ENCODE measurements around the gene NAGS.
"Not testable (repeated sequence)": the region's sequence is repeated elsewhere in the genome, so short reads cannot be mapped to it uniquely, and the experiment has no call there.

Gene NAGS, protein sequence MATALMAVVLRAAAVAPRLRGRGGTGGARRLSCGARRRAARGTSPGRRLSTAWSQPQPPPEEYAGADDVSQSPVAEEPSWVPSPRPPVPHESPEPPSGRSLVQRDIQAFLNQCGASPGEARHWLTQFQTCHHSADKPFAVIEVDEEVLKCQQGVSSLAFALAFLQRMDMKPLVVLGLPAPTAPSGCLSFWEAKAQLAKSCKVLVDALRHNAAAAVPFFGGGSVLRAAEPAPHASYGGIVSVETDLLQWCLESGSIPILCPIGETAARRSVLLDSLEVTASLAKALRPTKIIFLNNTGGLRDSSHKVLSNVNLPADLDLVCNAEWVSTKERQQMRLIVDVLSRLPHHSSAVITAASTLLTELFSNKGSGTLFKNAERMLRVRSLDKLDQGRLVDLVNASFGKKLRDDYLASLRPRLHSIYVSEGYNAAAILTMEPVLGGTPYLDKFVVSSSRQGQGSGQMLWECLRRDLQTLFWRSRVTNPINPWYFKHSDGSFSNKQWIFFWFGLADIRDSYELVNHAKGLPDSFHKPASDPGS

DNA sequence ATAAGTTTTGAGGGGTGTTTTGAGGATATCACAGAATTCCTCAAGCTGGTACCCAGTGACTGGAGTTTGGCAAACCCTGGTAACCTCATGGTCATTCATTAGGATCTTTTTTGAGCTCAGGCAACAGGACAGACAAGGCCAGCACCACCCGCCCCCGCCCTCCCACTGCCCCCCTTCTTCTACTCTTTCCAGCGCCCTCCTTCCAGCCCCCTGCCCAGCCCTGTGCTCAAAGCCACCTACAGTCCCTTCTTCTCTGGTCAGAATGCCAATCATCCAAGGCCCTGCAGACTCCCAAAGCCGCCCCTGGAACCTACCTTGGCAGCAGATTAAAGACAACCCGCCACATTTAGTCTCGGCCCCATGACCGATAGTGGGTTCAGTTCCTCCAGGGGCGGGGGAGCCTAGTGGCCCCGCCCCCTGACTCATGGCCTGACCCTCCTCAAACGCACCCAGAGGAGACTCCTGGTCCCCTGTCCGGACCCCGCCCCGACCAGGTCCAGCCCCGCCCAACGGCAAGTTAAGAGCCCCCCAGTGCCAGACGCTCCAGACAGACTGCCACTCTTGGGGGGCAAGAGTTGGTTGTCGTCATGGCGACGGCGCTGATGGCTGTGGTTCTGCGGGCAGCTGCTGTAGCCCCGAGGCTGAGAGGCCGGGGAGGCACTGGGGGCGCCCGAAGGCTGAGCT lies at the start of gene NAGS:
TSS of gene NAGS (plus strand) at position 546 of the 684 bp plus-strand sequence. CDS start at position 588, 42 bp downstream.
- Histone ChIP-seq H3K27ac (ENCODE audit: low read depth, low read length) (no peak within 1 kb of the TSS), H3K9me3 (ENCODE audit: control insufficient read depth, insufficient read depth, low read depth, low read length) (no peaks in the 10 kb centered on the region), H3K4me3 (ENCODE audit: low read depth, low read length) (peak within 1 kb of the TSS; percentile 86), H3K27me3 (ENCODE audit: control insufficient read depth, insufficient read depth, low read length) (peaks cover 42% of the 10 kb centered on the region), H3K9ac (ENCODE audit: low read length) (peak within 1 kb of the TSS; percentile 57), H3K4me1 (ENCODE audit: control insufficient read depth, insufficient read depth, low read length) (peaks cover 14% of the 10 kb centered on the region), H3K36me3 (ENCODE audit: control insufficient read depth, insufficient read depth, low read length) (no peaks in the 10 kb centered on the region)

DNA sequence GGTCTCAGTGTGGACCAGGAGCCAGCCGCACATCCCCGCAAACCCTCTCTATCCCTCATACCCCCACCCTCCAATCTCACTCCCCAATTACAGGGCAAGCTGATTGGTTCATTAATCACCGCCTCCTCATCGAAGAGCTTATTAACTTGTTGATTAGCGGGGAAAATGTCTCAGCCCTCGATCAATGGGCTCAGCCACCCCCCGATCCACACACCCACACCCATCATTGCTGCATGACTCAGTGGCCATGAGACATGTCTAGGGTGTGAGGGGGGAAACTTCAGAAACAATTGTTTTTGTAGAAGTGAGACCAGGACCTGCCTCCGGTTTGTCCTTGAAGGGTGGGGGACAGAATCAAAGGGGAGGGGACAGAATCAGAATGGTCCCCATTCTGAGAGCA lies 48.2 kb upstream of the NAGS start:
- no peaks in the 10 kb centered on the region for H3K36me3 ChIP-seq (ENCODE audit: control insufficient read depth, insufficient read depth, low read length)
- peaks cover 13% of the 10 kb centered on the region; the same call in 1 of the 2 replicates for H3K4me1 ChIP-seq (ENCODE audit: control insufficient read depth, insufficient read depth, low read length)
- no peak overlapping the region for H3K27ac ChIP-seq (ENCODE audit: low read depth, low read length)
- no peak overlapping the region for H3K9ac ChIP-seq (ENCODE audit: low read length)
- H3K4me3 ChIP-seq (ENCODE audit: low read depth, low read length), result no peak overlapping the region
- no peaks in the 10 kb centered on the region for H3K9me3 ChIP-seq (ENCODE audit: control insufficient read depth, insufficient read depth, low read depth, low read length)
- H3K27me3 ChIP-seq (ENCODE audit: control insufficient read depth, insufficient read depth, low read length), result peaks cover 44% of the 10 kb centered on the region

DNA sequence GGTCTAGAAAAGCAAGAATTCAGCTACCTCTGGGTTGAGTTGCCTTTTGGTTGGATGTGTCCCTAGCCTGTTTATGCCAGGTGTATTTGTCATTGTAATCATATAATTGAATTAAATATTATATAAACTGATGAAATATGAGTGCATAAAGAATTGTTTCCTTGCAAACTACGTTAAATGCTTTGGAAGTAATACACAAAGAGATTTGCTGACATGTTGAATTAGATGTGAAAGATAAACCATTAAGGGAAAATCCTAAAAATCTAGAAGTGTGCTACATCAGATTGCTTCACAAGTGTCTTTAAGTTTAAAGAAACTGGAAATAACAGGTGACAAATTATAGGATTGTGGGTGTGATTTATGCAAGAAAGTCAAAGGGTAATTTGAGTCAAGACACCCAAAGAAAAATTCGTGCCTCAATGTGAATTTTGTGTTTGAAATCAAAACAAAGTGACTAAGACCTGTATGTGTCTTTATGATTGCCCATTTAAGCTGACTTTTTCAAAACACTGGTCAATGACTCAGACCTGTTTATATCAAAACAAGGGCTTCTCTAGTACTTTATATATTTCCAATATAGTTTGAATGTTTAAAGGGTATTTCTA lies 45.6 kb upstream of the NAGS start:
- Histone ChIP-seq H3K9me3 (ENCODE audit: control insufficient read depth, insufficient read depth, low read depth, low read length) (no peaks in the 10 kb centered on the region), H3K9ac (ENCODE audit: low read length) (no peak overlapping the region), H3K4me1 (ENCODE audit: control insufficient read depth, insufficient read depth, low read length) (no peaks in the 10 kb centered on the region; the same call in 1 of the 2 replicates), H3K4me3 (ENCODE audit: low read depth, low read length) (no peak overlapping the region), H3K27ac (ENCODE audit: low read depth, low read length) (no peak overlapping the region), H3K27me3 (ENCODE audit: control insufficient read depth, insufficient read depth, low read length) (peaks cover 18% of the 10 kb centered on the region), H3K36me3 (ENCODE audit: control insufficient read depth, insufficient read depth, low read length) (no peaks in the 10 kb centered on the region)

DNA sequence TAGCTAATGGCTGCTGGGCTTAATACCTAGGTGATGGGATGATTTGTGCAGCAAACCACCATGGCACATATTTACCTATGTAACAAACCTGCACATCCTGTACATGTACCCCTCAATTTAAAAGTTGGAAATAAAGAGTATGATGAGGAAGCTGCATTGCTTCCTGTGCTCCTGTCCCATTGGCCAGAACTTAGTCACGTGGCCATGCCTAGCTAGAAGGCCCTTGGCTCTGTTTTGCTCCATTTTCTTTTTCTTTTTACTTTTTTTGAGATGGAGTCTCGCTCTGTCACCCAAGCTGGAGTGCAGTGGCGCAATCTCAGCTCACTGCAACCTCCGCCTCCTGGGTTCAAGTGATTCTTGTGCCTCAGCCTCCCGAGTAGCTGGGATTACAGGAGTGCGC lies 43.1 kb upstream of the NAGS start:
- H3K9me3 ChIP-seq (ENCODE audit: control insufficient read depth, insufficient read depth, low read depth, low read length); H3K4me1 ChIP-seq (ENCODE audit: control insufficient read depth, insufficient read depth, low read length); H3K36me3 ChIP-seq (ENCODE audit: control insufficient read depth, insufficient read depth, low read length); H3K27me3 ChIP-seq (ENCODE audit: control insufficient read depth, insufficient read depth, low read length); H3K4me3 ChIP-seq (ENCODE audit: low read depth, low read length); H3K9ac ChIP-seq (ENCODE audit: low read length); H3K27ac ChIP-seq (ENCODE audit: low read depth, low read length): not testable (repeated sequence)

DNA sequence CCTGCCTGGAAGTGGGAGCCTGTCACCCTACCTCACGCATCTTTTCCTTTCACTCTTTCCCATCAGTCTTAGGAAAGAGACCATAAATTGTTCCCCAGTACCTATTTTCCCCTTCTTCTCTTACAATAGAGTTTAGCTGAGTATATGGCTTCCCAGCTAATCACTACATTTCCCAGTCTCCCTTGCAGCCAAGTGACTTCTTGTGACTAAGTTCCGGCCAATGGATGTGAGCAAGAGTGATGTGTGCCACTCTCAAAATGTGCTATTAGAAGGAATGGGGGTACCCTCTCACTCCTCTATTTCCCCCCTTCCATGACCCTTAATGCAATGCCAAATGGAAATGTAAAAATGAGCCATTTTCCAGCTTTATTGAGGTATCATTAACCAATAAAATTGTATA lies 42.5 kb upstream of the NAGS start:
- Histone ChIP-seq H3K27ac (ENCODE audit: low read depth, low read length) (no peak overlapping the region), H3K4me3 (ENCODE audit: low read depth, low read length) (no peak overlapping the region), H3K9me3 (ENCODE audit: control insufficient read depth, insufficient read depth, low read depth, low read length) (no peaks in the 10 kb centered on the region), H3K9ac (ENCODE audit: low read length) (no peak overlapping the region), H3K36me3 (ENCODE audit: control insufficient read depth, insufficient read depth, low read length) (no peaks in the 10 kb centered on the region), H3K27me3 (ENCODE audit: control insufficient read depth, insufficient read depth, low read length) (no peaks in the 10 kb centered on the region), H3K4me1 (ENCODE audit: control insufficient read depth, insufficient read depth, low read length) (no peaks in the 10 kb centered on the region)

GRCh38 chr17:43962479-43962878 lies 41.9 kb upstream of the NAGS start:
- Histone ChIP-seq H3K36me3 (ENCODE audit: control insufficient read depth, insufficient read depth, low read length) (no peaks in the 10 kb centered on the region), H3K27me3 (ENCODE audit: control insufficient read depth, insufficient read depth, low read length) (no peaks in the 10 kb centered on the region), H3K9me3 (ENCODE audit: control insufficient read depth, insufficient read depth, low read depth, low read length) (no peaks in the 10 kb centered on the region)

DNA sequence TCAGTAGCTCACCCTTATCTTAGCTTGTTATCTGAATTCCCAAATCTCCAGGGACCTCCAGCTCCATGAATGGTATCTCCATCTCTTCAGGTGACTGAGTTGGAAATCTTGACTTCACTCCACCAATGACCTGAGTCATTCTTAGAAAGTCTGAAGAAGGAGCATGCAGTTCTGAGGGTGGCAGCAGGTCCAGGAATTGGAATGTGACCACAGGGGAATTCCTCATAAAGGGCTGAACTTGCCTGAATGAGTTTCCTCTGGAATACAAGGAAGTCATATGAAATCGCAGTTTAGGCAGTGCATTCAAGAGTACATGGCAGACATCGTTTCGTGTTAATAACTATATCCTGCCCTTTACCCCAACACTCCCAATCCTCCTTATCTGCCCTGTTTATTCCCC lies 38.1 kb upstream of the NAGS start:
- no peaks in the 10 kb centered on the region for H3K27me3 ChIP-seq (ENCODE audit: control insufficient read depth, insufficient read depth, low read length)
- no peaks in the 10 kb centered on the region for H3K36me3 ChIP-seq (ENCODE audit: control insufficient read depth, insufficient read depth, low read length)
- no peak overlapping the region for H3K9ac ChIP-seq (ENCODE audit: low read length)
- H3K9me3 ChIP-seq (ENCODE audit: control insufficient read depth, insufficient read depth, low read depth, low read length), result no peaks in the 10 kb centered on the region
- no peak overlapping the region for H3K4me3 ChIP-seq (ENCODE audit: low read depth, low read length)
- no peak overlapping the region for H3K27ac ChIP-seq (ENCODE audit: low read depth, low read length)
- no peaks in the 10 kb centered on the region for H3K4me1 ChIP-seq (ENCODE audit: control insufficient read depth, insufficient read depth, low read length)

More at GRCh38 chr17:43962479-43962878, 41.9 kb upstream of the NAGS start:
- Histone ChIP-seq H3K9ac (ENCODE audit: low read length) (no peak overlapping the region), H3K27ac (ENCODE audit: low read depth, low read length) (no peak overlapping the region), H3K4me1 (ENCODE audit: control insufficient read depth, insufficient read depth, low read length) (no peaks in the 10 kb centered on the region), H3K4me3 (ENCODE audit: low read depth, low read length) (no peak overlapping the region)

GRCh38 chr17:43967251-43967875 lies 37.1 kb upstream of the NAGS start:
- H3K4me3 ChIP-seq (ENCODE audit: low read depth, low read length), result no peak overlapping the region
- H3K9ac ChIP-seq (ENCODE audit: low read length), result no peak overlapping the region
- H3K27me3 ChIP-seq (ENCODE audit: control insufficient read depth, insufficient read depth, low read length), result no peaks in the 10 kb centered on the region
- no peaks in the 10 kb centered on the region for H3K4me1 ChIP-seq (ENCODE audit: control insufficient read depth, insufficient read depth, low read length)
- H3K27ac ChIP-seq (ENCODE audit: low read depth, low read length), result no peak overlapping the region
- H3K9me3 ChIP-seq (ENCODE audit: control insufficient read depth, insufficient read depth, low read depth, low read length), result no peaks in the 10 kb centered on the region
- H3K36me3 ChIP-seq (ENCODE audit: control insufficient read depth, insufficient read depth, low read length), result no peaks in the 10 kb centered on the region

DNA sequence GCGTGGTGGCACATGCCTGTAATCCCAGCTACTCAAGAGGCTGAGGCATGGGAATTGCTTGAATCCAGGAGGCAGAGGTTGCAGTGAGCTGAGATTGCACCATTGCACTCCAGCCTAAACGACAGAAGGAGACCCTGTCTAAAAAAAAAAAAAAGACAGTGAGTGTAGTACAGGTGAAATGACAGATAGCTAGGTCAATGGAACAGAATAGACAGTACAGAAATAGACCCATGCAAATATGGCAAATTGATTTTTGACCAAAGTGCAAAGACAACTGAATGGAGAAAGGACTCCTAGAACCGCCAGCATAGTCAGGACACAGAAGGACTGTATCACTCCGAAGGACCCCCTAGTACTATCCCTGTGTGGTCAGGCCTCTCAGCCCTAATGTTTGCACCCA lies 34.1 kb upstream of the NAGS start:
- Histone ChIP-seq H3K4me1 (ENCODE audit: control insufficient read depth, insufficient read depth, low read length) (no peaks in the 10 kb centered on the region), H3K27ac (ENCODE audit: low read depth, low read length) (no peak overlapping the region), H3K27me3 (ENCODE audit: control insufficient read depth, insufficient read depth, low read length) (no peaks in the 10 kb centered on the region)

GRCh38 chr17:43971436-43971835 lies 33.0 kb upstream of the NAGS start:
- H3K4me1 ChIP-seq (ENCODE audit: control insufficient read depth, insufficient read depth, low read length); H3K4me3 ChIP-seq (ENCODE audit: low read depth, low read length); H3K27ac ChIP-seq (ENCODE audit: low read depth, low read length); H3K9ac ChIP-seq (ENCODE audit: low read length); H3K27me3 ChIP-seq (ENCODE audit: control insufficient read depth, insufficient read depth, low read length); H3K9me3 ChIP-seq (ENCODE audit: control insufficient read depth, insufficient read depth, low read depth, low read length); H3K36me3 ChIP-seq (ENCODE audit: control insufficient read depth, insufficient read depth, low read length): not testable (repeated sequence)

More for the DNA sequence above, 34.1 kb upstream of the NAGS start:
- Histone ChIP-seq H3K4me3 (ENCODE audit: low read depth, low read length) (no peak overlapping the region), H3K36me3 (ENCODE audit: control insufficient read depth, insufficient read depth, low read length) (no peaks in the 10 kb centered on the region), H3K9ac (ENCODE audit: low read length) (no peak overlapping the region), H3K9me3 (ENCODE audit: control insufficient read depth, insufficient read depth, low read depth, low read length) (no peaks in the 10 kb centered on the region)

All from HUES6 (cell line).